Measurements from ENCODE around the gene TPST2.

TPST2 gene

GRCh38 chr22:26483043-26483438 lies 106.9 kb downstream of the TPST2 start:
- H3K79me2 ChIP-seq (ENCODE audit: control insufficient read depth, insufficient read depth, low read length, unreplicated experiment): peaks cover 25% of the 10 kb centered on the region

GRCh38 chr22:26482161-26482560 lies 107.8 kb downstream of the TPST2 start:
- Histone ChIP-seq H3K79me2 (ENCODE audit: control insufficient read depth, insufficient read depth, low read length, unreplicated experiment) (peaks cover 25% of the 10 kb centered on the region), H3K27ac (ENCODE audit: low read depth, low read length) (no peak overlapping the region), H3K4me1 (ENCODE audit: control insufficient read depth, insufficient read depth, low read length, unreplicated experiment) (peaks cover 8% of the 10 kb centered on the region), H3K36me3 (ENCODE audit: insufficient read depth, low read length) (peaks cover 5% of the 10 kb centered on the region), H3K4me3 (ENCODE audit: low read depth, low read length) (no peak overlapping the region), H2AFZ (ENCODE audit: low read length, unreplicated experiment) (no peak overlapping the region), H3K27me3 (ENCODE audit: insufficient read depth, low read length) (no peaks in the 10 kb centered on the region)

More at GRCh38 chr22:26483043-26483438, 106.9 kb downstream of the TPST2 start:
- Histone ChIP-seq H3K4me1 (ENCODE audit: control insufficient read depth, insufficient read depth, low read length, unreplicated experiment) (peaks cover 8% of the 10 kb centered on the region), H3K36me3 (ENCODE audit: insufficient read depth, low read length) (peaks cover 2% of the 10 kb centered on the region; the same call in 1 of the 2 replicates), H3K27ac (ENCODE audit: low read depth, low read length) (peak overlapping the region; percentile 44; the same call in 1 of the 2 replicates), H3K27me3 (ENCODE audit: insufficient read depth, low read length) (no peaks in the 10 kb centered on the region), H3K4me3 (ENCODE audit: low read depth, low read length) (peak overlapping the region; percentile 85), H2AFZ (ENCODE audit: low read length, unreplicated experiment) (peak overlapping the region; percentile 51)

GRCh38 chr22:26481694-26482093 lies 108.2 kb downstream of the TPST2 start:
- Histone ChIP-seq H3K27me3 (ENCODE audit: insufficient read depth, low read length) (no peaks in the 10 kb centered on the region), H3K27ac (ENCODE audit: low read depth, low read length) (no peak overlapping the region), H3K79me2 (ENCODE audit: control insufficient read depth, insufficient read depth, low read length, unreplicated experiment) (peaks cover 25% of the 10 kb centered on the region), H3K4me1 (ENCODE audit: control insufficient read depth, insufficient read depth, low read length, unreplicated experiment) (peaks cover 8% of the 10 kb centered on the region), H3K4me3 (ENCODE audit: low read depth, low read length) (no peak overlapping the region), H3K36me3 (ENCODE audit: insufficient read depth, low read length) (peaks cover 5% of the 10 kb centered on the region), H2AFZ (ENCODE audit: low read length, unreplicated experiment) (no peak overlapping the region)

DNA sequence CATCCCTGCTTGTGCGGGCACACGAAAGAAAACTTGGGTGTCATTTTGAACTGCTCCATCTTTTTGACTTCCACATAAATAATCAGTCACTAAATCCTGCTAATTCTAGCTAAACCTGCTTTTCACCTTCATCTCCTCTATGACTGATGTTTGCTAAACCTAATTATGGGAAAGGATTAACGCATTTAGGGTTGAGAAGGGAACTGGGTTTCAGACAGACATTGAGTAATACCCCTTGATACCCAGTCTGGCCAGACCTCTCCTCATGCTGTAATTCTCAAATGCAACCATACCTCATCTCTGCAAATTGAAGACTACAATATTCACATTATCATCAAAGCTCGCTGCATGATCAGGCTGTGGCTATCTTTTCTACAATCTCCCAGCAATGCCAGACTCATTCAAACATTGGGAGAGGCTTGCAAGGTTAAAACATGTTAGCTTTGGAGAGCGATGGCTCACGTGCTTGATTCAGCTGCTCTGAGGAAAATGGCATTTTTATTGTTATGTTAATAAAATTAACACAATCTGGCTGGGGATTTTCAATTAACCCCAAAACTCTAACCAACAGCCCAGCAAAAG lies 108.7 kb downstream of the TPST2 start:
- H3K27ac ChIP-seq (ENCODE audit: low read depth, low read length): no peak overlapping the region
- H2AFZ ChIP-seq (ENCODE audit: low read length, unreplicated experiment): no peak overlapping the region
- H3K27me3 ChIP-seq (ENCODE audit: insufficient read depth, low read length): no peaks in the 10 kb centered on the region
- peaks cover 8% of the 10 kb centered on the region for H3K4me1 ChIP-seq (ENCODE audit: control insufficient read depth, insufficient read depth, low read length, unreplicated experiment)
- H3K79me2 ChIP-seq (ENCODE audit: control insufficient read depth, insufficient read depth, low read length, unreplicated experiment): peaks cover 25% of the 10 kb centered on the region
- peaks cover 5% of the 10 kb centered on the region for H3K36me3 ChIP-seq (ENCODE audit: insufficient read depth, low read length)
- no peak overlapping the region for H3K4me3 ChIP-seq (ENCODE audit: low read depth, low read length)

GRCh38 chr22:26480611-26480932 lies 109.4 kb downstream of the TPST2 start:
- H2AFZ ChIP-seq (ENCODE audit: low read length, unreplicated experiment): no peak overlapping the region
- H3K4me1 ChIP-seq (ENCODE audit: control insufficient read depth, insufficient read depth, low read length, unreplicated experiment): peaks cover 8% of the 10 kb centered on the region
- H3K4me3 ChIP-seq (ENCODE audit: low read depth, low read length): no peak overlapping the region
- peaks cover 5% of the 10 kb centered on the region for H3K36me3 ChIP-seq (ENCODE audit: insufficient read depth, low read length)
- peaks cover 20% of the 10 kb centered on the region for H3K79me2 ChIP-seq (ENCODE audit: control insufficient read depth, insufficient read depth, low read length, unreplicated experiment)
- no peaks in the 10 kb centered on the region for H3K27me3 ChIP-seq (ENCODE audit: insufficient read depth, low read length)
- H3K27ac ChIP-seq (ENCODE audit: low read depth, low read length): no peak overlapping the region

- peaks cover 8% of the 10 kb centered on the region for H3K4me1 ChIP-seq (ENCODE audit: control insufficient read depth, insufficient read depth, low read length, unreplicated experiment)
- 0 out of 2 replicates have a peak overlapping the region, but pooled peaks have one; percentile 32 for H3K4me3 ChIP-seq (ENCODE audit: low read depth, low read length)
- peaks cover 20% of the 10 kb centered on the region for H3K79me2 ChIP-seq (ENCODE audit: control insufficient read depth, insufficient read depth, low read length, unreplicated experiment)
- no peak overlapping the region for H2AFZ ChIP-seq (ENCODE audit: low read length, unreplicated experiment)
- H3K27me3 ChIP-seq (ENCODE audit: insufficient read depth, low read length): no peaks in the 10 kb centered on the region
- peaks cover 5% of the 10 kb centered on the region for H3K36me3 ChIP-seq (ENCODE audit: insufficient read depth, low read length)
- H3K27ac ChIP-seq (ENCODE audit: low read depth, low read length): no peak overlapping the region
Observed at GRCh38 chr22:26479792-26480610, 109.9 kb downstream of the TPST2 start.

- peaks cover 17% of the 10 kb centered on the region for H3K79me2 ChIP-seq (ENCODE audit: control insufficient read depth, insufficient read depth, low read length, unreplicated experiment)
- no peak overlapping the region for H2AFZ ChIP-seq (ENCODE audit: low read length, unreplicated experiment)
- no peak overlapping the region for H3K27ac ChIP-seq (ENCODE audit: low read depth, low read length)
- H3K4me3 ChIP-seq (ENCODE audit: low read depth, low read length): 0 out of 2 replicates have a peak overlapping the region, but pooled peaks have one; percentile 32
- peaks cover 5% of the 10 kb centered on the region for H3K4me1 ChIP-seq (ENCODE audit: control insufficient read depth, insufficient read depth, low read length, unreplicated experiment)
- peaks cover 5% of the 10 kb centered on the region for H3K36me3 ChIP-seq (ENCODE audit: insufficient read depth, low read length)
- H3K27me3 ChIP-seq (ENCODE audit: insufficient read depth, low read length): no peaks in the 10 kb centered on the region
Observed at GRCh38 chr22:26479043-26479791, 110.7 kb downstream of the TPST2 start.

- Histone ChIP-seq H3K36me3 (ENCODE audit: insufficient read depth, low read length) (peaks cover 5% of the 10 kb centered on the region), H3K27ac (ENCODE audit: low read depth, low read length) (no peak overlapping the region), H3K79me2 (ENCODE audit: control insufficient read depth, insufficient read depth, low read length, unreplicated experiment) (peaks cover 10% of the 10 kb centered on the region), H2AFZ (ENCODE audit: low read length, unreplicated experiment) (no peak overlapping the region), H3K4me3 (ENCODE audit: low read depth, low read length) (no peak overlapping the region), H3K27me3 (ENCODE audit: insufficient read depth, low read length) (no peaks in the 10 kb centered on the region), H3K4me1 (ENCODE audit: control insufficient read depth, insufficient read depth, low read length, unreplicated experiment) (no peaks in the 10 kb centered on the region)
Observed at GRCh38 chr22:26477341-26477731, 112.6 kb downstream of the TPST2 start.

GRCh38 chr22:26476705-26477340 lies 113.1 kb downstream of the TPST2 start:
- no peaks in the 10 kb centered on the region for H3K27me3 ChIP-seq (ENCODE audit: insufficient read depth, low read length)
- no peak overlapping the region for H3K4me3 ChIP-seq (ENCODE audit: low read depth, low read length)
- peaks cover 8% of the 10 kb centered on the region for H3K79me2 ChIP-seq (ENCODE audit: control insufficient read depth, insufficient read depth, low read length, unreplicated experiment)
- H3K27ac ChIP-seq (ENCODE audit: low read depth, low read length): no peak overlapping the region
- no peak overlapping the region for H2AFZ ChIP-seq (ENCODE audit: low read length, unreplicated experiment)
- peaks cover 5% of the 10 kb centered on the region for H3K36me3 ChIP-seq (ENCODE audit: insufficient read depth, low read length)
- H3K4me1 ChIP-seq (ENCODE audit: control insufficient read depth, insufficient read depth, low read length, unreplicated experiment): peaks cover 2% of the 10 kb centered on the region

GRCh38 chr22:26474682-26475081 lies 115.2 kb downstream of the TPST2 start:
- no peak overlapping the region for H2AFZ ChIP-seq (ENCODE audit: low read length, unreplicated experiment)
- H3K36me3 ChIP-seq (ENCODE audit: insufficient read depth, low read length): peaks cover 5% of the 10 kb centered on the region; the same call in 1 of the 2 replicates
- no peak overlapping the region for H3K27ac ChIP-seq (ENCODE audit: low read depth, low read length)
- peaks cover 2% of the 10 kb centered on the region for H3K79me2 ChIP-seq (ENCODE audit: control insufficient read depth, insufficient read depth, low read length, unreplicated experiment)
- H3K4me3 ChIP-seq (ENCODE audit: low read depth, low read length): no peak overlapping the region
- H3K4me1 ChIP-seq (ENCODE audit: control insufficient read depth, insufficient read depth, low read length, unreplicated experiment): peaks cover 12% of the 10 kb centered on the region
- H3K27me3 ChIP-seq (ENCODE audit: insufficient read depth, low read length): no peaks in the 10 kb centered on the region
